H1 (cell line): ENCODE measurements around the gene FTCDNL1. TPM values are rescaled to one million over a fixed set of nuclear protein-coding genes. Genes with fewer than 3 reads are reported as not detected.

Experiments
- polyA plus RNA-seq, 7 experiments: library from polyadenylated mRNA; depleted of rRNA in 3 of 7; stranded (reverse) in 5 of 7; unstranded in 2 of 7; fragments of >200 nt in 5 of 7; fragments of 200-250 nt in 2 of 7; gene quantifications; 1 replicate in 5 of 7; 2 replicates in 1 of 7; 4 replicates in 1 of 7; pipeline versions ENCODE4 v1.2.1 to v1.2.3, GENCODE V29; 2011 to 2013; ENCODE audit warnings: missing spikeins in 2 of 7, mixed read lengths in 2 of 7
- small RNA-seq: library from polyadenylated mRNA; stranded (forward); fragments of <200 nt; extraction: miRNeasy Mini kit (QIAGEN cat#:217004); gene quantifications from one replicate; pipeline ENCODE3, GENCODE V24; 2013; ENCODE audit not compliant: insufficient read depth
- total RNA-seq: library from RNA; stranded (reverse); fragmentation: NEBNext Ultra II Directional; extraction: Animal tissue kit (Norgen Biotek cat#: 25700); gene quantifications from 2 replicates; pipeline ENCODE4 v1.2.1, GENCODE V29; 2021

The FTCDNL1 gene
- total and polyA plus RNA-seq, 2 of the 8 experiments (the other 6 are each of a cell fraction or from before 2014, with no cell fraction given), result 0.41 to 0.97 TPM

Small RNA genes within 50 kb of the gene (small RNA-seq; reads per million reads assigned to genes)
- not detected for gene AC108032.1
- not detected for gene RN7SL717P

Other genes with a start within 250 kb of the FTCDNL1 start
- gene C2orf69, start 60.1 kb upstream of the FTCDNL1 start, total RNA-seq, result 32.0 and 32.3 TPM in 2 replicates
- 3.9 and 5.1 TPM in 2 replicates for gene C2orf69, start 60.1 kb upstream of the FTCDNL1 start, polyA plus RNA-seq (2011; rRNA removed)
- 11.3 and 12.5 TPM in 2 replicates for gene TYW5, start 104.3 kb upstream of the FTCDNL1 start, total RNA-seq
- gene TYW5, start 104.3 kb upstream of the FTCDNL1 start, polyA plus RNA-seq (2011; rRNA removed), result 3.3 and 5.4 TPM in 2 replicates
- gene MAIP1, start 104.4 kb upstream of the FTCDNL1 start, total RNA-seq, result 28.5 and 32.0 TPM in 2 replicates
- gene MAIP1, start 104.4 kb upstream of the FTCDNL1 start, polyA plus RNA-seq (2011; rRNA removed), result 20.3 and 23.2 TPM in 2 replicates